ENCODE data around the gene ARHGAP24.
"Not testable (repeated sequence)": the region's sequence is repeated elsewhere in the genome, so short reads cannot be mapped to it uniquely, and the experiment has no call there.

The ARHGAP24 gene

GRCh38 chr4:85824166-85824945 lies 349.4 kb downstream of the ARHGAP24 start:
- Histone ChIP-seq H3K27ac (ENCODE audit: low read length) (peak overlapping the region; percentile 17), H3K27me3 (ENCODE audit: low read depth, low read length) (no peaks in the 10 kb centered on the region), H3K4me3 (ENCODE audit: low read depth in 1 of 2, low read length in 2 of 2) (no peak overlapping the region), H3K36me3 (ENCODE audit: control insufficient read depth in 1 of 2, insufficient read depth in 2 of 2, low read length in 2 of 2) (no peaks in the 10 kb centered on the region), H3K9me3 (ENCODE audit: control insufficient read depth in 1 of 2, low read length in 2 of 2) (no peaks in the 10 kb centered on the region), H3K4me1 (ENCODE audit: control insufficient read depth in 1 of 2, insufficient read depth in 2 of 2, low read length in 2 of 2) (peaks cover 10 to 43% of the 10 kb centered on the region in 2 donors)

DNA sequence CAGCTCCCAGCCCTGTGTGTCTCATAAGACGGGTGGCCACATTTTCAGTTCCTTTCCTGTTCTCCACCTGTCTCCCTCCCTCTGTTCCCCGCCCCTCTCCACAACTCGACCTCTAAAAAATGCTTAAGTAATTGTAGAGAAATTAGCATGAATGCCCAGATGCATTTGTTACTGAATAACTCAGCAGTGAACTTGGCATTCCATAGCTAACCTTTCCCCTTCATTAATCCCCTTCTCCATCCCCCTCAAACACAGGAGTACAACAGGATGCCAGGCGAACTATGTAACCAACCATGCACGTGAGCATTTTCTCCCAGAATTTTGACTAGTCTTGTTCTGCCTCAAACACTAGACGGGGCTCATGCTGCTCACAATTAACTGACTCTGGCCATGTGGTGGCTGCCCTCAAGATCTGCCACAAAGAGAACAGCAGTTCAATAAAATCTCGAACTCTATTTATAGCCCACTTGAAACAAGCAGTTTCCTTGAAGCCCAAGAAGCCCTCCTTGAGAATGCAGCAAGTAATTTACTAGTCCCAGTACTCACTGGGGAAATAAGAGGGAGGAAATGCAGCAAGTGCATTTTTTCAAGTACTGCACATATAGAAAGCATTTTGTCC lies 351.2 kb downstream of the ARHGAP24 start:
- Histone ChIP-seq H3K27me3 (ENCODE audit: low read depth, low read length) (no peaks in the 10 kb centered on the region), H3K36me3 (ENCODE audit: control insufficient read depth in 1 of 2, insufficient read depth in 2 of 2, low read length in 2 of 2) (no peaks in the 10 kb centered on the region), H3K27ac (ENCODE audit: low read length) (peak overlapping the region; percentile 61), H3K4me3 (ENCODE audit: low read depth in 1 of 2, low read length in 2 of 2) (no peak overlapping the region), H3K4me1 (ENCODE audit: control insufficient read depth in 1 of 2, insufficient read depth in 2 of 2, low read length in 2 of 2) (peaks cover 10 to 54% of the 10 kb centered on the region in 2 donors), H3K9me3 (ENCODE audit: control insufficient read depth in 1 of 2, low read length in 2 of 2) (no peaks in the 10 kb centered on the region)

GRCh38 chr4:85828027-85828890 lies 353.3 kb downstream of the ARHGAP24 start:
- Histone ChIP-seq H3K4me3 (ENCODE audit: low read depth in 1 of 2, low read length in 2 of 2) (peak overlapping the region; percentile 40 to 43), H3K27me3 (ENCODE audit: low read depth, low read length) (no peaks in the 10 kb centered on the region), H3K27ac (ENCODE audit: low read length) (peak overlapping the region; percentile 65), H3K36me3 (ENCODE audit: control insufficient read depth in 1 of 2, insufficient read depth in 2 of 2, low read length in 2 of 2) (no peaks in the 10 kb centered on the region), H3K9me3 (ENCODE audit: control insufficient read depth in 1 of 2, low read length in 2 of 2) (no peaks in the 10 kb centered on the region), H3K4me1 (ENCODE audit: control insufficient read depth in 1 of 2, insufficient read depth in 2 of 2, low read length in 2 of 2) (peaks cover 10 to 43% of the 10 kb centered on the region in 2 donors)

DNA sequence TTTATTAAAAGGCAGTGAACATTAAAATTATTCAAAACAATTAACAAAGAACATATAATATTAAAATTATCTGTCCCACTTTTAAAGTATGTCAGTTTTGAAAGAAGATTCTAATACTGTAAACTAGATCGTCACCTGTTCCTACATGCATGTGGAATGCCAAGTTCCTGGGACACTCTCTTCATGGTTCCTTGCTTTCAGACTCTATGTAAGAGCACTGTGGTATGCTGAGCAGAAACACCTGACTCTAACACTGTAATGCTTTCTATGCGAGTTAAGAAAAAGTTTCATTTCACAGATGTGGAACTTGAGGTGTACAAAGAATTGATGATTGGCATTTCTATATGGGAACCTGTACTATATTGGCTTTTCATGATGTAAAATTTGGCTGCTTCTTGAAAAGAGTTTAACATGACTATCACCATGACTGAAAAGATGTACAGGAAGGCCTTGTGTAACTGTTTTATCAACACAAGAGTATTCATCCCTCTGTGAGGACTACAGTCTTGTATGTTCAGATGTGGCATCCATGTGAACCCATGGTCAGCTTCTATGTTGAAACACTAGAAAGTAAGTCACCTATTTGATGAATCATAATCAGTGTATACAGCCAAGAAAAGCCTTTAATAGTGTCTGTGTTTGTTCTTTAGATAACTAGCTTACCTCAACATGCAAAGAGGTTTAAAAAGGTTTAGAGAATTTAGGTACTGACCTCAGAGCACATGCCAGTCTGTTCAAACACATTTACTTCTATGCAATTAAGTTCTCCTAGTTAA lies 354.5 kb downstream of the ARHGAP24 start:
- no peaks in the 10 kb centered on the region for H3K27me3 ChIP-seq (ENCODE audit: low read depth, low read length)
- H3K4me3 ChIP-seq (ENCODE audit: low read depth in 1 of 2, low read length in 2 of 2), result no peak overlapping the region
- no peak overlapping the region for H3K27ac ChIP-seq (ENCODE audit: low read length)
- no peaks in the 10 kb centered on the region for H3K9me3 ChIP-seq (ENCODE audit: control insufficient read depth in 1 of 2, low read length in 2 of 2)
- H3K36me3 ChIP-seq (ENCODE audit: control insufficient read depth in 1 of 2, insufficient read depth in 2 of 2, low read length in 2 of 2), result no peaks in the 10 kb centered on the region
- peaks cover 10 to 31% of the 10 kb centered on the region in 2 donors for H3K4me1 ChIP-seq (ENCODE audit: control insufficient read depth in 1 of 2, insufficient read depth in 2 of 2, low read length in 2 of 2)

- H3K27me3 ChIP-seq (ENCODE audit: low read depth, low read length), result no peaks in the 10 kb centered on the region
- no peaks in the 10 kb centered on the region for H3K9me3 ChIP-seq (ENCODE audit: control insufficient read depth in 1 of 2, low read length in 2 of 2)
- H3K4me1 ChIP-seq (ENCODE audit: control insufficient read depth in 1 of 2, insufficient read depth in 2 of 2, low read length in 2 of 2), result peaks cover 0 to 24% of the 10 kb centered on the region in 2 donors
- H3K36me3 ChIP-seq (ENCODE audit: control insufficient read depth in 1 of 2, insufficient read depth in 2 of 2, low read length in 2 of 2), result no peaks in the 10 kb centered on the region
- H3K4me3 ChIP-seq (ENCODE audit: low read depth in 1 of 2, low read length in 2 of 2), result no peak overlapping the region
- H3K27ac ChIP-seq (ENCODE audit: low read length), result no peak overlapping the region
Observed at GRCh38 chr4:85831647-85832046, 356.7 kb downstream of the ARHGAP24 start.

DNA sequence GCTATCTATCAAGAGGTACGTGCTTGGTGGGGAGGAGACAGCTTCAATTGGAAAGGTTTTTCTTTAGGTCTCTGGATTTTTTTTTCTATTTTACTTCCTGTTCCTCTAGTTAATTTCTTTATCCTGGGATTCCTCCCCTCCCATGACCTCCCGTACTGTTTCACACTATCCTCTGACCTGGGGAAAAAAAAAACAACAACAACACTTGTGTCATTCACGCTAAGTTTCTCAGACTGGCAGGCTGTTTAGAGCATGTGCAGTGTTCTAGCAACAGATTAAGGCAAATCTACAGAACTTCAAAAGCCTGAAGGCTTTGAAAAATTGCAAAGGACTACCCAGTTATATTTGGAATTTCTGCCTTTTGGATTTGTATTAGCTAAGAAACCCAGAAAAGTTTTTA lies 358.4 kb downstream of the ARHGAP24 start:
- Histone ChIP-seq H3K27me3 (ENCODE audit: low read depth, low read length) (no peaks in the 10 kb centered on the region), H3K36me3 (ENCODE audit: control insufficient read depth in 1 of 2, insufficient read depth in 2 of 2, low read length in 2 of 2) (no peaks in the 10 kb centered on the region), H3K9me3 (ENCODE audit: control insufficient read depth in 1 of 2, low read length in 2 of 2) (no peaks in the 10 kb centered on the region), H3K4me3 (ENCODE audit: low read depth in 1 of 2, low read length in 2 of 2) (no peak overlapping the region), H3K4me1 (ENCODE audit: control insufficient read depth in 1 of 2, insufficient read depth in 2 of 2, low read length in 2 of 2) (peaks cover 0 to 19% of the 10 kb centered on the region in 2 donors), H3K27ac (ENCODE audit: low read length) (no peak overlapping the region)

GRCh38 chr4:85834934-85835333 lies 360.0 kb downstream of the ARHGAP24 start:
- no peak overlapping the region for H3K4me3 ChIP-seq (ENCODE audit: low read depth in 1 of 2, low read length in 2 of 2)
- H3K27me3 ChIP-seq (ENCODE audit: low read depth, low read length), result no peaks in the 10 kb centered on the region
- peaks cover 0 to 19% of the 10 kb centered on the region in 2 donors for H3K4me1 ChIP-seq (ENCODE audit: control insufficient read depth in 1 of 2, insufficient read depth in 2 of 2, low read length in 2 of 2)
- H3K36me3 ChIP-seq (ENCODE audit: control insufficient read depth in 1 of 2, insufficient read depth in 2 of 2, low read length in 2 of 2), result no peaks in the 10 kb centered on the region
- no peaks in the 10 kb centered on the region for H3K9me3 ChIP-seq (ENCODE audit: control insufficient read depth in 1 of 2, low read length in 2 of 2)
- H3K27ac ChIP-seq (ENCODE audit: low read length), result no peak overlapping the region

GRCh38 chr4:85836588-85837438 lies 361.9 kb downstream of the ARHGAP24 start:
- Histone ChIP-seq H3K4me3 (ENCODE audit: low read depth in 1 of 2, low read length in 2 of 2) (no peak overlapping the region), H3K27me3 (ENCODE audit: low read depth, low read length) (no peaks in the 10 kb centered on the region), H3K4me1 (ENCODE audit: control insufficient read depth in 1 of 2, insufficient read depth in 2 of 2, low read length in 2 of 2) (peaks cover 0 to 7% of the 10 kb centered on the region in 2 donors), H3K27ac (ENCODE audit: low read length) (no peak overlapping the region), H3K9me3 (ENCODE audit: control insufficient read depth in 1 of 2, low read length in 2 of 2) (no peaks in the 10 kb centered on the region), H3K36me3 (ENCODE audit: control insufficient read depth in 1 of 2, insufficient read depth in 2 of 2, low read length in 2 of 2) (no peaks in the 10 kb centered on the region)

GRCh38 chr4:85837439-85837733 lies 362.4 kb downstream of the ARHGAP24 start:
- Histone ChIP-seq H3K9me3 (ENCODE audit: control insufficient read depth in 1 of 2, low read length in 2 of 2) (no peaks in the 10 kb centered on the region), H3K36me3 (ENCODE audit: control insufficient read depth in 1 of 2, insufficient read depth in 2 of 2, low read length in 2 of 2) (no peaks in the 10 kb centered on the region), H3K27me3 (ENCODE audit: low read depth, low read length) (no peaks in the 10 kb centered on the region), H3K27ac (ENCODE audit: low read length) (no peak overlapping the region), H3K4me3 (ENCODE audit: low read depth in 1 of 2, low read length in 2 of 2) (no peak overlapping the region), H3K4me1 (ENCODE audit: control insufficient read depth in 1 of 2, insufficient read depth in 2 of 2, low read length in 2 of 2) (peaks cover 0 to 11% of the 10 kb centered on the region in 2 donors)

DNA sequence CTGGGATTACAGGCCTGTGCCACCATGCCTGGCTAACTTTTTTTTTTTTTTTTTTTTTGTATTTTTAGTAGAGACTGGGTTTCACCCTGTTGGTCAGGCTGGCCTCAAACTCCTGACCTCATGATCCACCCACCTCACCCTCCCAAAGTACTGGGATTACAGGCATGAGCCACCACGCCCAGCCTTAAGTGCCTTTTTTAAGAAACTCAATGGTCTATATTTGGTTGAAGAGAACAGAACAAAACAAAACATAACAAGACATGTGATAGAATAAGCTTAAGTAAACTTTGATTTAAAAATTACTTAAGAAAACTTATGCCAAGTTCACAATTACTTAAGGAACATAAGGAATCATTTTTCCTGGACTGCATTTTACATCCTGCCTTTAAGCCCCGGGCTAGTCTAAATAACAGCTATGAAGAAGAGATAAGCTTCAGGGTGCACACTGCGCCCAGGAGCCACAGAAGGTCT lies 365.1 kb downstream of the ARHGAP24 start:
- H3K27me3 ChIP-seq (ENCODE audit: low read depth, low read length); H3K27ac ChIP-seq (ENCODE audit: low read length); H3K36me3 ChIP-seq (ENCODE audit: control insufficient read depth in 1 of 2, insufficient read depth in 2 of 2, low read length in 2 of 2); H3K9me3 ChIP-seq (ENCODE audit: control insufficient read depth in 1 of 2, low read length in 2 of 2); H3K4me3 ChIP-seq (ENCODE audit: low read depth in 1 of 2, low read length in 2 of 2): not testable (repeated sequence)
- peaks cover 0 to 12% of the 10 kb centered on the region in 2 donors for H3K4me1 ChIP-seq (ENCODE audit: control insufficient read depth in 1 of 2, insufficient read depth in 2 of 2, low read length in 2 of 2)
